NCI-H1694 (cell line): ENCODE data around the gene HDLBP.
A peak's percentile ranks its signal among the peaks of the same experiment; 100 is the strongest.

Experiments used
- DNase-seq: peaks from one replicate; lab custom pipeline; 2025; lab: John Stamatoyannopoulos, UW

Gene HDLBP

DNA sequence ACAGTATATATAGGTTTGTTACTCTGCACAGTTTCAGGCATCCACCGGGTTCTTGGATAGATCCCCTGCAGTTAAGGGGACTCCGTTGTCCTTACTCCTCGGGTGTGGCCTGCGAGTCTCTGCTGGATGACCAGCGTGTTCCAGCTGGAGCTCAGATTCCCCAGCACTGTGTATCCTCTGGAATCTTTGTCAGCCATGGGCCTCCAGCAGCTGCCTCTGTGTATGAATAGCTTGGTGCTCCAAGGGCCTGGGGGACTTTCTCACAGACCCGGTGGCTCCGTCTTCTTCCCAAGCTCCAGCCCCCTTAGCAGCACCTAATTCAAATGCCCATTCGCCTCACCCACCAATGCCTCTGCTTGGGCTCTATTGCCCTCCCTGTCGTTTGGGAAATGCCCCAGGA lies 120.7 kb downstream of the HDLBP start:
- no peak for DNase-seq

DNA sequence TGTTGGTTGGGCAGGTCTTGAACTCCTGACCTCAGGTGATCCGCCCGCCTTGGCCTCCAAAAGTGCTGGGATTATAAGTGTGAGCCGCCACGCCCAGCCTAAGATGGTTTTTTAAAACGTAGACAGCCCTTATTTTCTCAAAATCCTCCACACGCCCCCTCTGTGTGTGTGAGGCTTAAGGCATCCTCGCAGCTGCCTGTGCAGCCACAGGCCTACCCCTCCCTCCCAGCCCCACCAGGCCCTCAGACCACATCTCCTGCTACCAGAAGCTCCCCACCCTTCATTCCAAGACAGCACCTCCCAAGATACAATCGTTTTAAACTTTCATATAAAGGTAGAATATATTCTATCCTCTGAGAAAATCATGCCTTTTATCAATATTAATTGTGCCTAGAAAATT lies 122.2 kb downstream of the HDLBP start:
- no peak for DNase-seq

DNA sequence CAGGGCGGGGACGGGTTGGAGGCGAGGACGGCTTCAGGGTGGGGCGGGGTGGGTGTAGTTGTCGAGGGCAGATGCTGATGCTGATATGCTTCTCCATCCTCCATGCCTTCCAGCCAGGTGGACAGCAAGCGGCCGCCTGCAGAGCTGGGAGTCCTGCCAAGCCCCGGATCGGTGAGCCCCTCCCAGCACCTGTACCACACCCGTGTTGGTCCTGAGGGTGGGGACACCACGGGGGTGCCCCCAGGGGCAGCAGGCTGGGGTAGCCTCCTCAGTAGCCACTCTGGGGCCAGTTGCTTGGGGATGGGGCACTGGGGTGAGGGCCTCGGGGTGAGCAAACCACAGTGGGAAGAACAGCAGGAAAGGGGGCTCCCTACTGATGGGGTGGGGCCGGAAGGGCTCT lies 124.4 kb downstream of the HDLBP start:
- DNase-seq, result no peak

DNA sequence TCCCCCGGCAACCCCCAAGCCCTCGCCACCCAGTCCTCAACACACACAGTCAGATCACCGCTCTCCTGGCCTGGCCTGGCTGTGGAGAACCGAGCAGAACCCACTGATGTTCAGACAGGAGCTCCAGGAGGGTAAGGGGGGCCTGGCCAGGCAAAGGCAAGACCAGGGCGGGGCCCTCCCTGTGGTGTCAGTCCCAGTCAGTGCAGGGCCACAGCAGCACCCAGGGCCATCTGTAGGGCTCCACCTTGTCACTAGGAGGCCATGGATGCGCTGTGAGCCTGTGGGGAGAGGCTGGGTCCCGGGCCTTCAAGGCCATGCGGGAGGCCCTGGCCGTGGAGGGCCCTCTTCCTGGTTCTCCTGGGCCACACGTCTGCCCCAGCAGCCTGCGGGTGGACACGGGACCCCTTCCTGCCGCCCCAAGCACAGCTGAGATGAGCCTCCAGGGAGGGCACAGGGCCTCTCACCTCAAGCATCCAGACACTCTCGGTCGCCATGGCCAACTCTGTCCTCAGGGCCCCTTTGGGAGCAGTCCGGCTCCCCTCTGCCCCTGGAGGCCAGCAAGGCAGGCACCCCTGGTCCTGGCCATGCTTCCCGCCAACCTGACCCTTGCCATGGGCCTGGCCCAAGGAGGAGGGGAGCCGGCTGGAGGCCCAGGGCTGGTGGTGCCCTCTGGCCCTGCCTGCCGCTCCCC lies 125.0 kb downstream of the HDLBP start:
- DNase-seq, result no peak

DNA sequence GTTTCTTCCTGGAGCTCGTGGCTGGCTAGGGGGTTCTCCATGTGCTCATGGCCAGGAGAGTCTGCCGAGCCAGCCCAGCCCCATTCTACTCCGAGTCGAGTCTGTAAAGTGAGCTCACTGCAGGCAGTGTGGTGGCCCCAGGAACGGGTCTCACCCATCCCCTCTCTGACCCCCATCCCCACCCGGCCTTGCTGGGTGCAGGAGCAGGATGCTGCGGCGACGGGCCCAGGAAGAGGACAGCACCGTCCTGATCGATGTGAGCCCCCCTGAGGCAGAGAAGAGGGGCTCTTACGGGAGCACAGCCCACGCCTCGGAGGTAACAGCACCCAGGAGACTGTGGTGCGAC lies 125.6 kb downstream of the HDLBP start:
- no peak for DNase-seq

DNA sequence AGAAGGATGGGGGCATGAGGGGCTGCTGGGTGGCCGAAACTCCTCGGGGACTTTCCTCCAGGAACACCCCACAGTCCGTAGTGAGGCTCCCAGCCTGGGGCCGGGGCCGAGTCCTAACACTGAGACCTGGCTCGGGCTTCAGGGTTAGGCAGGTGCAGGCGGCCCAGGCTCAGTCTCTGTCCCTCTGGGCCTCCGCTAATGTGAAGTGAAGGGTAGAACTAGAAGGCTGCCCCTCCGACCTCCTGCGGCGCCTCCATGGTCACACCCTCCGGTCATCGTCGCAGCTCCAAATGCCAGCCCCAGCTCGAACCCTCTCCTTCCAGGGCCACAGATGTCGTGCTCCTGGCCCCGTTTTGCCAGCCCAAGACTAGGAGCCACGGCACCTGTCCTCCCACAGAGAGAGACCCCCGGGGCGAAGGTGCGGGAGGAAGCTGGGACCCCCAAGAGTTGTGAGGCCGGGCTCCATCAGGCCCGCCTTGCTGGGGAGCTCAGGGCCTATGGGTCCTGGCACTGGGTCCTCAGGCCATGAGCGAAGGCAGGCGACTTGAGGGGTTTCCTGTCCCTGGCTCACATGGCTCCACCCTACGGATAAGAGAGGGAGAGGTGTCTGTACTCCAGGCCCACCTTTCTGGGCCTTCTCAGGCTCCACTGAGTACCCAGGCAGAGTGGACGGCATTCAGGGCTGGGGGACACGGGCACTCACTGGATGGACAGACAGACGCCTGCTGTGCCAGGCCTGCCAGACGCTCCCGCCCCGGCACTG lies 126.2 kb downstream of the HDLBP start:
- DNase-seq, result no peak

DNA sequence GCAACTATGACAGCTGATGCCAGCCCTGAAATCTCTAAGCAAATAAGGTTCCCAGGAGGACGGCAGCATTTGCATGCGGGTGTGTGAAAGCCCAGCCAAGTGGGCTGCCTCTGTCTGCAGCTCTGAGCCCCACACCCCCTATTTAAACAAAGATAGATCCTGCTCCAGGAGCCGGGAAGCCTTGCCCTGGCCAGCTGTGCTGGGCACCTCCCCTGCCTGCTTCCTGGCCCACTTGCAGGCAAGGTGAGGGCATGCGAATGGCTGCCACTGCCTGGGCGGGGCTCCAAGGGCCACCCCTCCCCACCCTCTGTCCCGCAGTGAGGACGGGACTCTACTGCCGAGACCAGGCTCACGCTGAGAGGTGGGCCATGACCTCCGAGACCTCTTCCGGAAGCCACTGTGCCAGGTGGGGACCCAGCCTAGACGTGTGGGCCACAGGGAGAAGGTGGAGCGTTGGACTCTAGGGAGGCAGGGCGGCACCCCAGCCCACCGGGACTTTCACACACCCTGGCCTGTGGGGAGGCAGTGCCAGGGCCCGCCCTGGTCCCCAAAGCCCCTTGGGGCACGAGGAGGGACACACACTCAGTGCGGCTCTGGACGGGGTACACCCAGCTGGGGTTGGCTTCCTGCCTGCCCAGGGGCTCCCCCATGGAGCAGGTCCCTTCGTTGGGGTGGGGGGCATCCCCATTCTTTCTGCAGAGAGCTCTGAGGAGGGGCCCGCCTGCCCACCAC lies 126.9 kb downstream of the HDLBP start, which contains the start of gene ANO7:
ANO7 (plus strand) TSS at position 317 of the 732 bp plus-strand sequence. CDS start 1,387 bp downstream, outside the sequence.
- no peak for DNase-seq

DNA sequence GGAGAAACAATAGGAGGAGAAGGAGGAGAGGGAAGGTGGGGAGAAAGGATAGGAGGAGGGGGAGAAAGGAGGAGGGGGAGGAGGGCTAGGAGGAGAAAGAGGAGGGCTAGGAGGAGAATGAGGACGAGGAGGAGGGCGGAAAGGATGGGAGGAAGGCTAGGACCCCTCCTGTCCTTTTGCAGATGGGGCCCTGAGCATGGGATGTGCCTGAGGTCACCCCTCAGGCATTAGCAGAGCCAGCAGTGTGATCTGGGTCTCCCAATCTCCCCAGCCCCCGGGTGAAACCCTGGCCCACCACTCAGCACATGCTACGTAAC lies 127.6 kb downstream of the HDLBP start:
- DNase-seq, result no peak

DNA sequence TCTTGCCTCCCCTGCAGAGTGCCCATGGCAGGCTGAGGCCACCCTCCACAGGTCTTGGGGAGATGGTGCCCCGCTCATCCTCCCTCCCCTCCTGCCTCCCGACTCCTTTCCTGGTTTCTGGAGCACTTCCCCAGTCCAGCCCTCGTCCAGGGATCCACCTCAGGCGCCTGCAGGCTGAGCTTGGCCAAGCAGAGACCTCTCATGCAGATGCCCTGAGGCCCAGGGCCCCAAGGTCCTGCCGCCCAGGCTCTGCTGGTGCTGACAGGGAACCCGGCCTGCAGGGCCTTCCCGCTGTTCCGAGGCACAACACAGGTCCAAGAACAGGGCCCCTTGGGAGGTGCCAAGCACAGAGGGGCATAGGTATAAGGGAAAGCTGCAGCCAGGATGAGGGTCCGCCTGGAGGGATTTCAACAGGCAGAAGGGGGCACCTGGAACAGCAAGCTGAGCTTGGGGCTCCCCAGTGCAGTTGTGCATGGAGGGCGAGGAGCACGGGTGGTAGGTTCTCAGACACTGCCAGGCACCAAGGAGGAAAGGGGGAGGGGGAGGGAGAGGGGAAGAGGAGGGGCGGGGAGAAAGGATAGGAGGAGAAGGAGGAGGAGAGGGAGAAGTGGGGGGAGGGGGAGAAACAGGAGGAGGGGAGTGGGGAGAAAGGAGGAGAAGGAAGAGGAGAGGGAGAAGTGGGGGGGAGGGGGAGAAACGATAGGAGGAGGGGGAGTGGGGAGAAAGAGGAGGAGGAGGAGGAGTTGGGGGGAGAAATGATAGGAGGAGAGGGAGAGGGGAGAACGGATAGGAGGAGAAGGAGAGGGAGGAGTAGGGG lies 128.2 kb downstream of the HDLBP start:
- DNase-seq, result no peak

DNA sequence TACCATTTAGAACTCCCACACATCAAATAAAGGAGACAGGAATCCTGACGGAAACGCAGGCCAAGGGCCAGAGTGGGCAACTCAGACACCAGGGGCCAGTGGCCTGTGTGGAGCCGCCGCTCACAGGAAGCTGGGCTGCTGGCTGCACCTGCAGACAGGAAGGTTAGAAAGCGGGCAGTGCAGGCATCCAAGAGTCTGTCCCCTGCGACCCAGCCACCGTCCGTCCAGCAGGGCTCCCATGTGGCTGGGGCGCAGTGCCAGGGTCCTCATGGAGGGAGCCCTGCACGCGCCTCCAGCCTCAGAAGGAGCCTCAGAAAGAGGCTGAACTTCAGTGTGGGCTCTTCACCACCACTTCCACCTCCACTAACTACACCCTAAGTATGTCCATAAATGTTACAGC lies 129.5 kb downstream of the HDLBP start:
- no peak for DNase-seq

DNA sequence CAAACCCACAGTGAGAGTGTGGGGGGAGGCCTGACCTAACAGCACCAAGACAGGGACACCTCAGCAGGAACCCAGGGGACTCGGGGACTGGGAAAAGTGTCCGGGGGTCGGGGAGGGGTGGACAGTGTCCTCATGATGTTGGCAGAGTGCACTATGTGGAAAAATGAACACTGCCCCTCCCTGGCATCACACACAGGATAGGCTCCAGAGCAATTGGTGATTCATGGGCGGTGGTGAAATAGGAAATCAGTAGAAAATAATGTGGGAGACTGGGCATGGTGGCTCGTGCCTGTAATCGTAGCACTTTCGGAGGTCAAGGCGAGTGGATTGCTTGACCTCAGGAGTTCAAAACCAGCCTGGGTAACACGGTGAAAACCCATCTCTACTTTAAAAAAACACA lies 130.6 kb downstream of the HDLBP start:
- no peak for DNase-seq

DNA sequence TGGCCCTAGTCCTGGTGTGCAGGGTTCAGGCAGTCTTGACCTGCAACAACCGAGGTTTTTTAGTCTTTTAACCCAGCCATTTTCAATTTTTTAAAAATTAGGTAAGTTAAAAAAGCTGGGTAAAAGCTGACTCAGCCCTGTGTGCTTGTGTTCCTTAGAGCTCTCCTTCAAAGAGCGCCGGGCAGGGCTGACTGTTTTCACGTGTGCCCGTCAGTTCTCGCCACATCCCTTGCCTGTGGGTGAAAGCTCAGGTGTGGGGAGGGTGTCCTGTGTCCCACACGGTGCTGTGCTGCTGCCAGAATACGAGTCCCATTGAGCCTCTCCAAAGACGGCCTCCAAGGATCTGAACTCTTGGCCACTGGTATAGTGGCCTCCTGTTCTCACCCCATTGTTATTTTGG lies 132.3 kb downstream of the HDLBP start:
- no peak for DNase-seq

DNA sequence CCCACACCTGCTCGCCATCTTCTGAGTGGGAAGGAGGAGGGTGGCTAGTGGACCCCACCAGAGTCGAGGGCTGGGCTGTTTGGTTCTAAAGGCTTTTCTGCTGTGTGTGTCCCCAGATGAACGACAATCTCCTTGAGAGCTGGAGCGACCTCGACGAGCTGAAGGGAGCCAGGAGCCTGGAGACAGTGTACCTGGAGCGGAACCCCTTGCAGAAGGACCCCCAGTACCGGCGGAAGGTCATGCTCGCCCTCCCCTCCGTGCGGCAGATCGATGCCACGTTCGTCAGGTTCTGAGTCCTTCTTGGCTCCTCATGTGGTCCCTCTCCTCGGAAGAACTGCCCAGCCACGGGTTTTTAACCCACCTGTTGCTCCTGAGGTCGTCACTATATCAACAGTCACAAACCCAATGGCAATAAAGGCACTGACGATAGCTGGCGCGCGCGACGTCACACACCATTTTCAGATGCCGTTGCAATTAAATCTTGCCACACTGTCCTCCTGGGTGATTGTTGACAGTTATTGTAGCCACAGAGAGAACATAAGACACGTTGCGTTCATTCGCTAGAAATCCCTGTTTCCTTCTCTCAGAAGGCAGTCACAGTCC lies 132.8 kb downstream of the HDLBP start:
- no peak for DNase-seq

DNA sequence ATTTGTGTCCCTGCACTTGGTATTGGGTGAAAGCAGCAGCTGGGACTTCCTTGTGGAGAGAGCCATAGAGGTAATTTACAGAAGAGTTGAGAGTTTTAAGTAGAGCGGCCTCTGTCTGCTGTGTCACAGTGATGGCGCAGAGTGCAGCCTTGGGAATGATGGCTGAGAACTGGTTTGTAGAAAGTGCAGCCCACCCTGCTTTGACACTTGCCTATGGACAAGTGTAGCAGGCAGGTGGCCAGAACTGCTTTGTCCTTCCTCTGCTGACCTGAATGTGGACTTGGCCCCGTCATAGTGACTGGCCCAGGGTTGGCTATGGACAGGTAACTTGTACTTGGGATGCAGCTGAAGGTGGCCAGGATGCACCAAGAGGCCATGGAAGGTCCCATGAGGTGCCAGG lies 133.3 kb downstream of the HDLBP start:
- no peak for DNase-seq

DNA sequence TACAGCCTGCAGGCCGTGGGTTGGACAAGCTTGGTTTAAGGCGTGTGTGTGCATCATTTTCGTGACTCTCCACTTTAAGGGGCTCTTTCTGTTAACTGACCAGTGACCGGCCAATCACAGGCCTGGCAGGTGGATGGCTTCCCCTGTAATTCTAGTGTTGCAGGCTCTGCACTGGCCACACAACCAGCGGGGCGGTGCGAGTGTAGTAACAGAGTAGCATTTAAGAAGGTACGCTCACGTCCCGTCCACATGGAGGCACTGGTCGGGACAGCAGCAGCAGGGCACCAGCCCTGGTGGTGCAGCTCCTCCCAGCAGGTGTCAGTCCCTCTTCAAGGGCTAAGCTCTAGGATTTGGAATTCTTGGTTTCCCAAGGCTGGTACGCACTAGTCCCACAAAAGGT lies 135.0 kb downstream of the HDLBP start:
- DNase-seq, result no peak

DNA sequence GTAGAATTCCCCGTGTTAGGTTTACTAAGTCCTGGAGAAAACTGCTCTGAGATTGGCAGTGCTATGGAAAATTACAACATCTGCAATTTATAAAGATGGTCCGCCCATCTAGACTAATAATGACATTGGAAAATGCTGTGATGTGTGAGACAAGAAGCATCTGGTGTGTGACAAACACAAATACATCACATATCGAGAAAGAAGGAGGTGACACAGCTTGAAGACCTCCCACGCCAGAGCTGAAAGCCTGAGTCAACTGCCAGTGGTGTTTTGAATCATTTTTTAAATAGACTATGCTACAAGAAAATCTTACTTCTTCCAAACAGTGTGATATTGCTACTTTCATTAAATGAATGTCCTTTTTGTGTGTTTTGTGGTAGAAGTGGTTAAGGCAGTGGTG lies 135.6 kb downstream of the HDLBP start:
- DNase-seq, result no peak

DNA sequence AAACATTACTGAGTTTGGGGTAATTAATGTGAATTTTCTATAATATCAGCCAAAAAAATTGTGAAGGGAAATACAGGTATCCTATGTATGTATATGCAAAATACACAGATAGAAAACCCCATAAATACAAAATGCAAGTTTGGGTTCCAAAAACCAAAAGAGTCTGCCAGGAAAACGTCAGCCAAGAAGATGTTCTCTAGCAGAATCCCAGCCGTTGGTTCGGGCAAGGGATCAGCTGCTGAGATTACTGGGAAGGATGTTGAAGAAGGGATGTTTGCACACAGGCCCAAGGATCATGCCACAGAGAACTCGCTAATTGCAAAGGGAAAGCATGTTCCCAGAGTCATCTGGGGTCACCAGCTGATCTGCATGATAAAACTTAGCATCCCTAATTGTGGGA lies 136.5 kb downstream of the HDLBP start:
- DNase-seq, result no peak

DNA sequence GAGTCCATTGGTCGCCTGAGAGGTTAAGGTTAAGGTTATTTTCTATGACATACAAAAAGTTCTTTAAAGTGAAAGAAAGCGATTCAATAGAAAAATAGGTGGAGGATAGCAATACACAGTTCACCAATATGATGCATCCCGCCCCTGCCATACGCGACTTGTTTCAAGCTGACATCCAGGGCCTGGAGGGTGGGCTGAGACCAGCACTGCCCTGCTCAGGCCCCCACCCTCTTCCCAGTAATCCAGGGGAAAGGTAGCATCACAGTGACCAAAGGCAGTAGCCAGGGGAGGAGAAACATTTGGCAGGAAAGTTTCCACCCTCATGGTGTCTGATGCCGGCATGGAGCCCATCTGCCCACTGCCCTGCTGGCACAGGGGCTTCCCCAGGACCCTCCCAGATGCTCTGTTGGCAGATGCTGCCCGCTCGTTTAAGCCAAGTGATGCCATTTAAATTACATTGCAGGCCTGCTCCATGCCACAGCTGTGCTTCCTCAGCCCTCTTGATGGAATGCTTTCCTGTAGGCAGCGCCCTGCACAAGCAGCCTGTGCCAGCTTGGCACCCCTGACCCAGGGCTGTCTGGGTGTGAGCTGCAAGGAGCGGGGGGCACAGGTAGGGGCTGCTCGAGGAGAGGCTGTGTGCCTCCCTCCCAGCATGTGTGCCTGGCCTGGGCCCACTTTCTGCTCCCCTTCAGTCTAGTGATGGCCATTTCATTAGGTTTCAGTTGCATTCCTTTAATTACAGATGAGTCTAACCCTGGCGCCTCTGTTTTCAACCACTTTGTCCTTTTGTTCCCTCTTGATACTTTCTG lies 137.7 kb downstream of the HDLBP start:
- peak; percentile 72 for DNase-seq
